ENCODE data around the gene RARRES1.

- TF ChIP-seq CTCF (conservative IDR thresholded peaks at IDR 0.05; ENCODE audit: low read length) (no peak), EZH2phosphoT487 (IDR thresholded peaks at IDR 0.05; ENCODE audit: borderline replicate concordance, low read depth, low read length) (no peak)
Observed at GRCh38 chr3:158728851-158729250, 3.4 kb downstream of the RARRES1 start.
